Hematopoietic multipotent progenitor cell treated with erythropoietin and hydrocortisone succinate and interleukin-3 and kit ligand, for 8 days (in vitro differentiated cells): ENCODE measurements around the gene DPH6.
"Not testable (repeated sequence)": the region's sequence is repeated elsewhere in the genome, so short reads cannot be mapped to it uniquely, and the experiment has no call there.

Source experiments
- DNase-seq: peaks from one replicate; pipeline ENCODE4 v3.0.0-alpha.2; 2015

DPH6 gene

DNA sequence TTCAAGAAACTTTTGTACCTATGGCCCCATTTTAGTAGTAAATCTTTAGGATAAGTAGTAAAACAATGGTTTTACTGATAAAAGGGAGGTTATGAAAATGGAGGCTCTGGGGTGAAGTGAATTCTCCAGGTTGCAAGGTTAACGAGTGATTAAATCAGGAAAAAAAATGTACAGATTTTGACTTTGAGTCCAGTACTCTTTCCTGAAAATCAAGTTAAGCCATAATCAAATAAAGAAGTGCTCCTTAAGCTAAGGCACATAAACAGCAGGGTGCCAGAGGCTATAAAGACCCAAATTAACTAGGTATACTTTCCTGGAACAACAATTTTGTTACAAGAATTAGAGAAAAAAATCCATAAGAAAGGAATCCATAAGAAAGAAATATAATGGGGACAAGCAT, 114.7 kb downstream of the DPH6 start:
- DNase-seq: no peak

DNA sequence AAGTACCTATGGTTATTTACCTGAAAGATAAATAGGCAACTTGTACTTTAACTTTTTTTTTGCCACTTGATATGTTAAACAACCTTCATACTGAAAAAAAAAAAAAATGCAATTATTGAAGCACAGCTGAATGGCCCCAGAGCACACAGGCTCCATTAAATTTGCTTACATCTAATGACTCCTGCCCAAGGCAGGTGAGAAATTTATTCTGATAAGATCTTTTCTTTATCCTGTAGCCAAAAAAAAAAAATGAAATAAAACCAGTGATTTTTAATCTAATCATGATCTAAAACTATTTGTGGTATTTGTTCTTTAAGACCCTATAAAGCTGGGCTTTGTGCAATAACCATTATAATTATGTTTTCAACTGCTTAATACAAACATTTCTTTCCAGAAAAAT, 115.7 kb downstream of the DPH6 start:
- DNase-seq: no peak

DNA sequence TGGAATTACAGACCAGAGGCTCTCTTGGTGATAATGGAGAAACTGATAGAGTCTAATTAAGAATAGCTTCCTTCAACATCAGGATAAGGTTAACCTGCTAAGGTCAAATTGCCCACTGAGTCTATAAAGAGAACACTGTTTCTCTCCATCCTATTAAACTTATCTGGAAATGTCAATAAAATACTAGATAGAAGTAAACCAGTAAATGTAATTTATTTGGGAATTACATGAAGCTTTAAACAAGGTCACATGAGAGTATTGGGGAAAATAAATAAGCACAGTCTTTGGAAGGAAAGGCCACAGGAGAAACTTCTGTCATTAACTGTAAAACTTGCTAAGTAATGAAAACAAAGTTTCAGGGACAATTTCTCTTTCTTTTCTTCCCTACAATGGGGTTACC, 118.5 kb downstream of the DPH6 start:
- no peak for DNase-seq

DNA sequence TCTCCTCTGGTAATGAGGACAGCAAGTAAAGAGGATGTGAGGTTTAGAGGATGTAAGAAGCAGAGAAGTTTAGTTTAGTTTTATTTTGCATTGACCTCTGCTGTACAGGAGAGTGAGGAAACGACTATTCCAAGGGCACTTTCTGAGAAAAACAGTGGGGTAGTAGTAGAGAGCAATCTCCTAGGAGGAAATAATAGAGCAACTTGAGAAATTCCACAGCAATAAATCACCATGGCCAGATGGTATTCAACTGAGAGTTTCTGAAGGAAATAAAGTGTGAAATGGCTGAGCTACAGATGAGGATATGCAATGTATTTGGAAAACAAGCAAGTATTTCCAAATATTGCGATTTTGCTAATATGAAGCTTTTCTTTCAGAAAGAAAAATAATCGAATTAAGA, 118.9 kb downstream of the DPH6 start:
- no peak for DNase-seq

DNA sequence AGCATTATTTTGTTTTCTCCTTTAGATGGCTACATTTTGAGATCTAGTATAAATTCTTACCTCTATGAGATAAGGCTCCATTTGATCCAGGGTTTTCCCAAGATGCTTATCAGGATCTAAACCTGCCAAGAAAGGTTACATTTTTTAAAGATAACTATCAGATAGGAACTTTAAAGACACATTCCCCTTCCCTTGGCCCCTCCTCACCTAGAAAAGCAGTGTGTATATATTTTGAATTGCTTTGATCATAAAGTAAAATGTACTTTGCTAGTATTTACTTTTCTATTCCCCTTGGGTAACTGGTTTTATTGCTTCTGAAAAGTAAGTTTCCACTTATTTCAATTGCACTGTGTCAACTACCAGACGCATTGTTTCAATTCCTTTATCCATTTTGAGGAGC, 135.2 kb downstream of the DPH6 start:
- no peak for DNase-seq

DNA sequence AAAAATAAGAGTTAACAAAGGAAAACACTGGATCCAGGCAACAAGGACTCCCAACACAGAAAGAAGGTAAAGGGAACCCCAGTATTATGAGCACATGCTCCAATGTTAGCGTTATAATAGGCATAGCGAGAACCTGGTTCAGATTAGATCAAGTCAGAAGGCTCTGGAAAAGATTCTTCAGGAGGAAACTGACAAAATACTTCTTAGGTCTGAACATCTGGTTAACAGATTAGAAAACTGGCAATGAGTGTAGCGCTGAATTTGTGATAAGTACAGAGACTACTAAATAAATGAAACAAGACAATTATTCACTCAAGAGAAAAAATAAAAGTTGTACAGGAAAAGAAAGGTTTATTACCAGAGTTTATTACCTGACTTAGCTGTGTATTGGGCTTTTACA, 146.1 kb downstream of the DPH6 start:
- DNase-seq: no peak

DNA sequence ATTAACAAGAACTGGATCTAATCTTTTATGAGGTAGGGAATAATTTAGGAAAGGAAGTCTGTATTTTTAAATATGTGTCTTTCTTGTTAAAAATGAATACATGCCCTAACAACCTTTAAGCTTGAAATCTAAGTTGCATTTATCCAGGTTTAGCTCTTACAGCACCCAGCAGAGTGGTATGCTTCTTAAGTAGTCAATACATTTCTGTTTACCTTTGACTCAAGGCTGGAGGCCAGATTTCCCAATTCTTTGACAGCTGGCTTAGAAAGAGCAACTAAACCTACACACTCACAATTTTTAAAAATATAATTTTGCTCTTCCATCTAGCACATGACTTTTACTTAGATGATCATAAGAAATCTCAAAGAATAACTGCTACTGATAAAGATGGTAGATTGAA, 148.9 kb downstream of the DPH6 start:
- no peak for DNase-seq

DNA sequence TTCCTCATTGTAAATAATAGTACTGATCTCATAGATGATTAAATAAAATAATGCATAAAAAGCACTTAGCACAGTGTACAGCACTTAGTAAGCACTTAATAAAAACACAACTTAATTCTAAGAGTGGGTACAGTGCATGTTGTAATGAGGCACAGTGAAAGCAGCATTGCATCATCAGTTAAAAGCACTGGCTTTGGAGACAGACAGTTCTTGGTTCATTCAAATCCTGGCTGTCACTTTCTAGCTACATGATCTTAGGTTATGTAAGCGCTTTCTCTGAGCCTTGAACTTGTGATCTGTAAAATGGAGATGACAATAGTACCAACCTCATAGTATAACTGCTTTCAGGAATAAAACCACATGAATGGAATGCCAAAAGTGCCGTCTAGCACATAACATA, 151.5 kb downstream of the DPH6 start:
- DNase-seq: no peak

DNA sequence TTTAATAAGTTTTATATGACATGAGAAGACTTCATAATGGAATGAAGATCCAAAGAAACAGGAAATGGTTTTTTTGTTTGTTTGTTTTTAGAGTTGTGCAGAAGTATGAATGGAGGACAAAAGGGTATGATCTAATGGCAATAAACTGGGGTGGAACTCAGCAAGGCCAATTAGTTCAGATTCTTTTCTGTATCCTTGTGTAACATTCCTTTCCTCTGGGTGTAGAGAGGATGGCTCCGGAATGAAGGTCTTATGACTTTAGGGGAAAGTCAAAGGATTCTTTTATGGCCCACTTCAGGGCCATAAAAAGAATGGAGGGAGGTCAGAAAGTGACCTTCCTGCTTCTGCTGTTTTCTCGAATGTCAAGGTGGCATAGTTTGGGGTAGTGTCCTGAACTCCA, 152.6 kb downstream of the DPH6 start:
- DNase-seq: no peak

DNA sequence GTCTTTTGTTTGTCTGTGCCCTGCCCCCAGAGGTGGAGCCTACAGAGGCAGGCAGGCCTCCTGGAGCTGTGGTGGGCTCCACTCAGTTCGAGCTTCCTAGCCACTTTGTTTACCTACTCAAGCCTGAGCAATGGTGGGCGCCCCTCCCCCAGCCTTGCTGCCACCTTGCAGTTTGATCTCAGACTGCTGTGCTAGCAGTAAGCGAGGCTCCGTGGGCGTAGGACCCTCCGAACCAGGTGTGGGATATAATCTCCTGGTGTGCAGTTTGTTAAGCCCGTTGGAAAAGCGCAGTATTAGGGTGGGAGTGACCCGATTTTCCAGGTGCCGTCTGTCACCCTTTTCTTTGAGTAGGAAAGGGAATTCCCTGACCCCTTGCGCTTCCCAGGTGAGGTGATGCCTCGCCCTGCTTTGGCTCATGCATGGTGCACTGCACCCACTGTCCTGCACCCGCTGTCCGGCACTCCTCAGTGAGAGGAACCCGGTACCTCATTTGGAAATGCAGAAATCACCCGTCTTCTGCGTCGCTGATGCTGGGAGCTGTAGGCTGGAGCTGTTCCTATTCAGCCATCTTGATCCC, 154.5 kb downstream of the DPH6 start:
- not testable (repeated sequence) for DNase-seq

DNA sequence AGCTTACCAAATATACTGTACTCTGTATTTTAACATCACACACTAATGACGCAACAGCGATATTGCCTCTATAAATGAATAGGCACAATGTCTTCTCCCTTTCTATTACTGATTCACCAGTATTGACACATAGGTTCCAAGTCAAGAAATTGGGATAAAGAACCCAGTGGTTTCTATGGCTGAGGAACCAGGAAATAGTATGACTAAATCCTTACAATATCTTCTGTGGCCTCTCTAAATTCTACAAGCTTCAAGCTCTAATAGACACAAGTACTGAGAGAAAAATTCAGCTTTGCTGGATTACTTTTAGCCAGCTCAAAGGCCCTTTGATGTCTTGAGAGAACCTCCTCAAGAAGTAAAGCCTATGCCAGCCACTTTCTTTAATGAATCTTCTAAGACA, 162.5 kb downstream of the DPH6 start:
- DNase-seq: no peak

DNA sequence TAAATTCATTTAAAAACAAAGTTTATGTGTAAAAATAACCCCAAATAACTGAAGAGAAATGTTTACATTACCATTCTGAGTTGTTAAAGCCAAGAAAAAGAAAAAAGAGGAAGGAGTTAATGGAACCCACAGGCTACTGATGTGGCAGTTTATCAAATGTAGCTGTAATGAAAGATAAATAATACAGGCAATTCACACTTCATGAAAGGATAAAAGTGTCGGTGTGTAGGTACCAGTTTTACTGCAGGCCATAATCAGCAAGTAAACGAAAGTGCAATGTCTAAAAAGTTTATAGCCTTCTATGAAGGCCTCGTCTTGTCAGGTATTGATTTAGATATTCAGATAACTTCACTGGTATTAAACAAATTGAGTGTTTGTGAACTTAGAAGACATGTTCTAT, 164.6 kb downstream of the DPH6 start:
- DNase-seq: no peak

DNA sequence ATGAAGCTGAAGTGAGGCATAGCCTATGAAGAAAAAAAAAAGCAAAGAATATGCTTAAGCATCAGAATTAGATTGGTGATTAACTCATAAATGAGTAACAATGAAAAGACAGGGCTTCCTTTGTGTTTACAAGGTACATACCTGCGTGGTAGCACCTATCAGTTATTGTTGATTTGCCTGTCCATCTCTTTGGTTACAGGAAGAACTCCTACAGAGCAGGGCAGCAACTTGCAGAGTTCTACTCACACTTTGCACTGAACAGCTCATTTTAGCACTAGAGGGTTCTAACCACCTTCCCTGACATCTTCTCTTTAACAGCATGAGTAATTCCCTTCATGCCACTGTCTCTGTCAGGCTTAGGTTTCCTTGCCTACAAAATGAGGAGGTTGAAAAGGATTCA, 166.0 kb downstream of the DPH6 start:
- DNase-seq: no peak

DNA sequence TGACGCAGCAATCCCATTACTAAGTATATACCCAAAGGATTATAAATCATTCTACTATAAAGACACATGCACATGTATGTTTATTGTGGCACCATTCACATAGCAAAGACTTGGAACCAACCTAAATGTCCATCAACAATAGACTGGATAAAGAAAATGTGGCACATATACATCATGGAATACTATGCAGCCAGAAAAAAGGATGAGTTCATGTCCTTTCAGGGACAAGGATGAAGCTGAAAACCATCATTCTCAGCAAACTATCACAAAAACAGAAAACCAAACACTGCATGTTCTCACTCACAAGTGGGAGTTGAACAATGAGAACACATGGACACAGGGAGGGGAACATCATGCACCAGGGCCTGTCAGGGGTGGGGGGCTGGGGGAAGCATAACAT, 167.5 kb downstream of the DPH6 start:
- not testable (repeated sequence) for DNase-seq

DNA sequence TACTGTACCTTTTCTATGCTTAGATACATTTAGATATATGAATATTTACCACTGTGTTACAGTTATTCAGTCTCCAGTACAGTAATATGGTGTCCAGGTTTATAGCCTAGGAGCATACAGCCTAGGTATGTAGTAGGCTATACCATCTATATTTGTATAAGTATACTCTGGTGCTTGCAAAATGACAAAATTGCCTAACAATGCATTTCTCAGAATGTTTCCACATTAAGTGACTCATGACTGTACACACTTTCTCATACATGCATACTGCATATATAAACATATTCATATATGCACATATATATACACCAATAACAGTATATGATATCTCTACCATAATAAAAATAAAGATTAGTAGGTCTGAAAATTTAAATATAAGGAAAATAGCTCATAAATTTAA, 169.3 kb downstream of the DPH6 start:
- no peak for DNase-seq

DNA sequence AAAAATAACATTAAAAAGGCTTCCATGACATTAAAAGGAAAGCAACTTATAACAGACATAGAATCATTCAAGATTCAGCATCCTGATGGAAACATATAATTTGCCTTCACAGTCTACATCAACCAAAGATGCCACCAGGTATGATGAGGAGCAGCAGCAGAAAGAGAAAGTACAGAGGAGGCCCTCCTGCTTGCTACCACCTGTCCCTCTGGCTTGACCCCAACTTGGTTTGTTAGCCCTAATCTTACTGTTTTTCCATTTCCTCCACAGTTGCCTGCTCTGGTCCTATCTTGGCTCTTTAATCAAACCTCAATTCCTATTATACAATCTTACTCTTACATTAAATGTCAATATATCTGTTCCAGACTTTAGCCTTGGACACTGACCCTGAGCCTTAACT, 171.3 kb downstream of the DPH6 start:
- no peak for DNase-seq

DNA sequence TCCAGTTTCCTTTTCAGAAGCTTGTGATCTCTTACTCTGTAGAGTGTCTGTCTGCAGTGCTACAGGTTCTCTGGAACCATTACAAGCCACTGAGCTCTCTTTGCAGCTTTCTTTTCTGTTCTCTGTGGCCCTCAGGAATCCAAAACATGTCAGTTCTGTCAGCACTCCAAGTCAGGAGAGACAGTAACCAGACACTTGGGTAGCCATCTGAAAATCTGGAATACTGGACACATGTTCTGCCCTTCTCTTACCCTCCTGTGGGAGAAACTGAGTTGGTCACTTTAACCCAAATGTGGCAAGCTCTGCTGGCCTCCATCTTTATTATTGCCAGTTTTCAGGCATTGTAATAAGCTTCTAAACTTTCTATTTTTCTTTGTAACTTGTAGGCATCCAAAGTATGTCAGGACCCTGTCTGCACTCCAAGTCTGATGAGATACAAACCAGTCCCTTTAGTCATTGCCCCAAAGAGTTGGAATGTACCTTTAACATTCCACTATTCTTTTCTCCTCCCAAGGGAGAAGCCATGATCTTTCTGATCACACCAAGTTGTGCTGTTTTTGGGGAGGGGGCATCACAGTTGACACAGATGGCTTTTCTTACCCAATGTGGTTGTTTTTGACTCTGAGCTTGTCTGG, 183.7 kb downstream of the DPH6 start:
- DNase-seq: no peak

DNA sequence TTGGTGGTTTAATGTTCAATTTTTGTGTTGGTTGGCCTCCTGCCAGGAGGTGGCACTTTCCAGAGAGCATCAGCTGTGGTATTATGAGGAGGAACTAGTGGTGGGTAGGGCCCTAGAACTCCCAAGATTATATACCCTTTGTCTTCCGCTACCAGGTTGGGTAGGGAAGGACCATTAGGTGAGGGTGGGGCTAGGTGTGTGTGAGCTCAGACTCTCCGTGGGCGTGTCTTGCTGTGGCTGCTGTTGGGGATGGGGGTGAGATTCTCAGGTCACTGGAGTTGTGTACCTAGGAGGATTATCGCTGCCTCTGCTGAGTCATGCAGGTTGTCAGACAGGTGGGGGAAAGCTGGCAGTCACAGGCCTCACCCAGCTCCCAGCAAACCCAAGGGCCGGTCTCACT, 187.1 kb downstream of the DPH6 start:
- no peak for DNase-seq

DNA sequence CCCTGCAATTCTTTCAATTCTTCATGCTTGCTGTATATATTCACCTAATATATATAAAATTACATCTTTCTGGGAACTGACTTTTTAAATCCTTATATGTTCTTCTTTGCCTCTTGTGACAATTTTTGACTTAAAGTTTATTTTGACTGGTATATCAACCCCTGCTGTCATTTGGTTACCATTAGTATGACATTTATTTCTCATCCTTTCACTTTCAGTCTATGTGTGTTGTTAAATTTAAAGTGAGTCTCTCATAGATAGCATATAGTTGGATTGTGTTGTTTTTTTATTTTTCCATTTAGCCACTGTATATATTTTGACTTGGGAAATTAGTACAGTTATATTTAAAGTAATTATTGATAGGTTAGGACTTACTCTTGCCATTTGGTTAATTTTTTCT, 194.9 kb downstream of the DPH6 start:
- no peak for DNase-seq

DNA sequence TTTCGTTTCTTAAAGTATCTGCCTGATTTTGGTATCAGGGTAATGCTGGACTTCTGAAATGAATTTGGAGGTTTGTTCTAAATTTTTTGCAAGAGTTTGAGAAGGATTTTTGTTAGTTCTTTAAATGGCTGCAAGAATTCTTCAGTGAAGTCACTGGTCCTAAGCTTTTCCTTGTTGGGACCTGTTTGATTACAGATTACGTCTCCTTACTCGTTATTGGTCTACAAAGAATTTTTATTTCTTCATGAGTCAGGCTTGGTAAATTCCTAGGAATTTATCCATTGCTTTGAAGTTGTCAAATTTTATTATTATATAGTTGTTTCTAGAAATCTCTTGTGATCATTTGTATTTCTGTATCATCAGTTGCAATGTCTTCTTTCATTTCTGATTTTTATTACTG, 196.0 kb downstream of the DPH6 start:
- DNase-seq: no peak

DNA sequence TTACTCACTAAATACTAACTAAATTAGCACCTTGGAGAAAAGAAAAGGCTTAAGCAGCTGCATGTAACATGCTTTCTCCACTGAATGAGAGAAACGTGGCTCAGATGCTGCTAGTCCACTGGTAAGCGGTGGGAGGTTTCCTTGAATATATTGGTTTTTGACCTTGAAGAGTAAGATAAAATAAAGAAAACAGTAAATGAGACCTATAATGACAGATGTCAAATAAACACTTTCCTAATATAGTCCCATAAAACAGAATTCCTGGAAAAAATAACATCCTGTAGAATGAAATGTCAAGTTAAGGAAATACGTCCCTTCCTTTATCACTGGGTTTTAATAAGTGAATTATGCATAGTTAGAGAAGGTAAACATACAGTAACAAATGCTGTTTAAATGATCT, 215.0 kb downstream of the DPH6 start:
- no peak for DNase-seq

DNA sequence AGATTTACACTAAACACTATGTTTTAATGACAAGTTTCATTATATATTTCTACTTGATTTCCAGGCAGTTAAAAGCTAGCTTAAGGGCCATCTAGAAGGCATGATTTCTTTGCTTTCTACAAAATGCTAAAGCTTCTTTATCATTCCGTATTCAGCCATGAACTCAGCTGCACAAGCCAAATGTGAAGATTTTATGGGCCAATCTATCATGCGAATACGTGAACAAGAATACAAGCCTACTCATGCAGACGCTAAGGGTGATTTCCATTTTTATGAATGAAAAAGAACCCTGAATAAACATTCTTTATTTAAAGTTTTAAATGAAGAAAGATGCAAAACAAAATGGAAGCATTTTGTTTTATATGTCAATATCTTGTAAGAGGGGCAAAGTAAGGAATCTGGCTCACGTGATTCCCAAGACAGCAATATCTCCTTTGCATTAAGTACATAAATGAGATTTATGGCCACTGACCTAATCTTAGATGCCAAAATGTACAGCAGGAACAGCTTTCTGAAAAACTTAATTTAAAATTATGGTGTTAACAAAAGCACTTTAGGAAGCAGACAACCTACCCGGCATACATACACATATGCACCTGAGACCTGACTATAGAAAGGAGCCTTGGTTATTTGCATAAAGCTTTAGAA, 215.8 kb downstream of the DPH6 start:
- no peak for DNase-seq

DNA sequence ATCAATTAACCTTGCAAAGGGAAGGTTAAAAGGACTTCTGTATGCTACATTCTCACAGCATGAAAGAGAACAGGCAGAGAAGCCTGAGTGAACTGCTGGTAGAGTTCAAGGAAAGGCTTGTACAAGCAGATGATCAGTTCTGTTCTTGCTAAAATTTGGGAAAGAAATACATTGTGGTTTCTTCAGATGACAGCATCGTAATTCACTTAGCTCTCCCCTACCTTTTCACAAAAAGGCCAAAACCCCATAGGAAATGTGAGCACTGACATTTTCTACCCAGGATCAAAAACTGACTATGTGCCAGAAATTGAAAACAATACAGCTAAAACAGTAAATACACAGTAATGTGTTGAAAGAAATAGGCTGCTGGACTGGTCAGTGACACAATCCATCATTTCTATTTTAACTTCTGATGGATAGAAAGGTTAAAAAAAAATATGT, 216.4 kb downstream of the DPH6 start:
- no peak for DNase-seq

DNA sequence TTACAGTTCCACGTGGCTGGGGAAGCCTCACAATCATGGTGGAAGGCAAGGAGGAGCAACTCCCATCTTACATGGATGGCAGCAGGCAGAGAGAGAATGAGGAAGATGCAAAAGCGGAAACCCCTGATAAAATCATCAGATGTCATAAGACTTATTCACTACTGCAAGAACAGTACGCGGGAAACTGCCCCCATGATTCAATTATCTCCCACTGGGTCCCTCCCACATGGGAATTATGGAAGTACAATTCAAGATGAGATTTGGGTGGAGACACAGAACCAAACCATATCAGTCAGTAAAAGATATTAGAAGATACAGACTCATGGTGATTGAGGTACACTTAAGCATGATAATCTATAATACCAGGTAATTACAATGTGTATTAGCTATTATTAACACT, 217.1 kb downstream of the DPH6 start:
- DNase-seq: not testable (repeated sequence)

DNA sequence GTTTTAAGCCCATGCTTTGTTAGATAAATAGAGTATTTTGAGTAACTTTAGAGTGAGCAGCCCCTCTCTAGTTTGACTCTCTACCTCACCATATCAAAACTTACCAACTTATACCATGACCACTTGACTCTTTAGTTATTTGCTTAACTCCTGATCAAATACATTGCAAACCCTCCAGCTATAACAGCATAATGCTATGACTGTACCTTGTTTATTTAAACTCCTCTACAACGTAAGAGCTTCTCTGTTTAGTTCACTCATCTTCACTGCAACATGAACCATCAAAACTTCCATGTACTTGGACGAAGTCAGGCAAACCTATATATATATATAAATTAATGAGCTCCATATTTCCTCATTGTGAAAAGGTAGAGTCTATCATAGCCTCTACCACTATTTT, 218.2 kb downstream of the DPH6 start:
- DNase-seq: no peak
